Fibroblast of mammary gland (primary cell): ENCODE results near the gene CCDC175.

Source experiments
- DNase-seq: peaks from one replicate; pipeline ENCODE4 v3.0.0-alpha.2; 2010; ENCODE audit warnings: low read depth
- H3K4me3 ChIP-seq: 2 replicates; pipeline ENCODE4 v1.5.1; 2011; ENCODE audit warnings: low read depth, mild to moderate bottlenecking, low read length, moderate library complexity; ENCODE audit not compliant: control insufficient read depth
- TF ChIP-seq, protein P1 (sequence below): conservative IDR thresholded peaks from 2 replicates; pipeline ENCODE4 v1.5.1; 2011; ENCODE audit warnings: low read depth, low read length, inconsistent platforms; ENCODE audit not compliant: control insufficient read depth, insufficient read depth

CCDC175 gene

GRCh38 chr14:59576332-59577294 is at the start of gene CCDC175:
Gene CCDC175 (minus strand): TSS chr14:59576812. CDS start chr14:59576775, 37 bp downstream.
- TF ChIP-seq, protein P1, sequence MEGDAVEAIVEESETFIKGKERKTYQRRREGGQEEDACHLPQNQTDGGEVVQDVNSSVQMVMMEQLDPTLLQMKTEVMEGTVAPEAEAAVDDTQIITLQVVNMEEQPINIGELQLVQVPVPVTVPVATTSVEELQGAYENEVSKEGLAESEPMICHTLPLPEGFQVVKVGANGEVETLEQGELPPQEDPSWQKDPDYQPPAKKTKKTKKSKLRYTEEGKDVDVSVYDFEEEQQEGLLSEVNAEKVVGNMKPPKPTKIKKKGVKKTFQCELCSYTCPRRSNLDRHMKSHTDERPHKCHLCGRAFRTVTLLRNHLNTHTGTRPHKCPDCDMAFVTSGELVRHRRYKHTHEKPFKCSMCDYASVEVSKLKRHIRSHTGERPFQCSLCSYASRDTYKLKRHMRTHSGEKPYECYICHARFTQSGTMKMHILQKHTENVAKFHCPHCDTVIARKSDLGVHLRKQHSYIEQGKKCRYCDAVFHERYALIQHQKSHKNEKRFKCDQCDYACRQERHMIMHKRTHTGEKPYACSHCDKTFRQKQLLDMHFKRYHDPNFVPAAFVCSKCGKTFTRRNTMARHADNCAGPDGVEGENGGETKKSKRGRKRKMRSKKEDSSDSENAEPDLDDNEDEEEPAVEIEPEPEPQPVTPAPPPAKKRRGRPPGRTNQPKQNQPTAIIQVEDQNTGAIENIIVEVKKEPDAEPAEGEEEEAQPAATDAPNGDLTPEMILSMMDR, result peak; percentile 62
- peak; percentile 67 for DNase-seq
- H3K4me3 ChIP-seq, result peak within 1 kb of the TSS; percentile 35

DNA sequence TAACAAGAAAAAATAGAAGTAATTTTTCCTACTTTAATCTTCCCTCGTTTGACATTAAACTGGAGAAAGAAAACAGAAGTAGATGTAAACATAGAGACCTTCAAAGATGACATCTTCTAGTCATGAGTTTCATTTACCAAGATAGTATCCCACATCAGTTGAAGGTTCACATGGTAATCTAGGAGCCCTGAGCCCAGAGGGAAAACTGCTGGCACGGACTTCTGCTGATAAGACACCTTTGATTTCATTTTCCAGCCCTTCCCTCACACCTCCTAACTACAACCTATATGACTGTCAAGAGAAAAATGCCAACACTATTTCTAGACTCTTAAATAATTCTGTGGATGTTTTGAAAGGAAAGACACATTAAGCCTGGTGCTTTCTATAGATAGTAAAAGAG is 46.0 kb upstream of the CCDC175 start:
- TF ChIP-seq, protein P1, result no peak
- no peak overlapping the region for H3K4me3 ChIP-seq
- no peak for DNase-seq

DNA sequence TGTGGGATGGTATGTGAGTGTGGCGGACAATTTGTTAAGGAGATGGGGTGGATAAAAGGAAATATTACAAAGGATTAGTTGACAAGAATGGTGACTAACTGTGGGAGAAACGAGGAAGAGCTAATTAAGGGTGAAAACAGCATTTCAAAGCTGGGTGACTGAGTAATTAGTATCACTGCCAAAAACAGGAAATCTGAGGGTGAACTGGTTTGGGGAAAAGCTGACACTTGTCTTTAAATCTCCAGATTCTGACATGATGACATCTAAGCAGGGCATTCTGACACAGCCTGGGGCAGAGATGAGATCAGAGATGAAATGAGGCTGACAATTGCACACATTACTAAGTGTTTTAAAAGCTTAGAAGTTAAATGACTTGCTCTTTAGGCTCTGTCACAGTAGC is 42.4 kb upstream of the CCDC175 start:
- no peak overlapping the region for H3K4me3 ChIP-seq
- TF ChIP-seq, protein P1, result no peak
- no peak for DNase-seq

DNA sequence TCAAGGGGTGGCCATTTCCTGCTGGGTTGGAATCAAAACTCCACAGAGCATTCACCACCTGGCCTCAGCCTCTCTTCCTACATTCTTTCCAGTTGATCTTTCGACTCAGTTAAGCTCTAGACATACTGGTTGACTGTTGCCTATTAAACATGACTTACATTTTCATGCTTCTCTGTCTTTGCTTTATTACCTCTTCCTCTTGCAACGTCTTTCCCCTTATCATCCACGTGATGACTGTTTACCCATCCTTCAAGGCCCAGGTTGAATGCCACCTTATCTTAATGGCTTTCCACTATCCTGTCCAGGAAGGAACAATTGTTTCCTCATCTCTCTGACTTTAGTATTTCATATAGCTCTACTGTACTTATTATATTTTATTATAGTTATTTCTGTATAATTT is 24.4 kb upstream of the CCDC175 start:
- DNase-seq, result no peak
- H3K4me3 ChIP-seq, result no peak overlapping the region
- TF ChIP-seq, protein P1, result no peak

DNA sequence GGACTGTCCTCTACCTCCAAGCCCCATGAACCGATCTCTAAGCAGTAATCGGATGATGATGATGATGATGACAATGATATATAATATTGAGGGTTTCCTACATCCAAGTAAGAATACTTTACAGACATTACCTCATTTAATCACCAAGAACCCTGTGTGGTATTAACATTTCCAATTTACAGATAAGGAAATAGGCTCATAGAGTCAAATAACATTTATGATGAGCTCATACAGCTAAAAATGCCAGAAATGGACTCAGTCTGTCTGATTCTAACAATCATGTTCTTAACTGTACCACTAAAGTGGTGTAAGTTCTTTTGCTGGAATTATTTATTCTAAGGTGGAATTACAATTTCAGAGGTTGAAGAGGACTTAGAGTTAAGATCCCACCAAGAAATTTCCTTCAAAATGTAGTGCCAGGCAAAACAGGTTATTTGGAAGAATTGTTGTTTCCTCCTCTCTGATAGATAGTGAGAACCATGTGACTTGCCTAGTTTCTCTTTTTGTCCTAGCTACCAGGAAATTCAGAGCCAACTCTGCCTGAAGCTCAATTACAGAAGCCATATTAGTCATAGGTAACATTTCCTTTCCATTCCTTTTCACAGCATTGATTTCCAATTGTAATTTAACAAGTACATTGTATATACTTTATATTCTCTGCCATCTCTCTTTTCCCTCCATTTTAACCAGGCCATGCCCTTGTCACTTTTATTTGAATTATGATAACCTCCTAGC is 23.8 kb upstream of the CCDC175 start:
- no peak overlapping the region for H3K4me3 ChIP-seq
- TF ChIP-seq, protein P1, result no peak
- no peak for DNase-seq

DNA sequence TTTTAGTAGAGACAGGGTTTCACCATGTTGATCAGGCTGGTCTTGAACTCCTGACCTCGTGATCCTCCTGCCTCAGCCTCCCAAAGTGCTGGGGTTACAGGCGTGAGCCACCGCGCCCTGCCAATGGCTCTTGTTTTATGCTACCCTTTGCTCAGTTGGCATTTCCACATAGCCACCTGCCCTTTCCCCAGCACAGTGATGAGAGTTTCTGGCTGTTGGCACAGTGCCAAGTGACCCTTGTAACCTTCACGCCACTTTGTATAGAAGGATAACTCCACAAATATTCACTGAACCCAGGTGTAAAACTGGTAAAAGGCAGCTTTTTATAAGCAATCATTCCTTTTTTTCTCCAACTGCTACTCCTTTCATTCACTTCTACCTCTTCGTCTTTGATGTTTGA is 18.5 kb upstream of the CCDC175 start:
- no peak for DNase-seq
- H3K4me3 ChIP-seq, result no peak overlapping the region
- TF ChIP-seq, protein P1, result no peak
